Urinary bladder (tissue), 4 donors: Measurements from ENCODE around the gene TLK1. TPM values are rescaled to one million over a fixed set of nuclear protein-coding genes. Genes with fewer than 3 reads are reported as not detected.

ENCODE experiments used
- DNase-seq: peaks from one replicate; pipeline ENCODE4 v3.0.0-alpha.2; 2015; ENCODE audit errors: extremely low spot score
- H3K27ac ChIP-seq: one replicate; pipeline ENCODE4 v1.5.1; 2013; ENCODE audit warnings: low read depth, mild to moderate bottlenecking, moderate library complexity
- H3K36me3 ChIP-seq: one replicate; pipeline ENCODE4 v1.6.1; 2013; ENCODE audit warnings: mild to moderate bottlenecking, moderate library complexity; ENCODE audit not compliant: insufficient read depth
- H3K4me1 ChIP-seq: one replicate; pipeline ENCODE4 v1.6.1; 2013; ENCODE audit warnings: mild to moderate bottlenecking, moderate library complexity; ENCODE audit not compliant: insufficient read depth
- H3K4me3 ChIP-seq: one replicate; pipeline ENCODE4 v1.5.1; 2013; ENCODE audit warnings: low read depth, low read length
- WGBS: extraction: QIAGEN DNeasy Blood & Tissue Kit; methylation state at CpG from one replicate; pipeline ENCODE4 v1.1.7; 2013; 5-methylcytosine and 5-hydroxymethylcytosine counted together
- polyA plus RNA-seq: library from polyadenylated mRNA; stranded (reverse); fragments of 200-250 nt; gene quantifications from one replicate; pipeline ENCODE4 v1.2.3, GENCODE V29; 2013
- total RNA-seq: library from RNA; depleted of rRNA; stranded (reverse); fragments of >200 nt; gene quantifications from one replicate; pipeline ENCODE4 v1.2.3, GENCODE V29; 2014
- donor health status: healthy with polysubstance abuse.
- donor health status: healthy.

The TLK1 gene
- total and polyA plus RNA-seq, 2 donors, result 23.3 to 50.9 TPM

DNA sequence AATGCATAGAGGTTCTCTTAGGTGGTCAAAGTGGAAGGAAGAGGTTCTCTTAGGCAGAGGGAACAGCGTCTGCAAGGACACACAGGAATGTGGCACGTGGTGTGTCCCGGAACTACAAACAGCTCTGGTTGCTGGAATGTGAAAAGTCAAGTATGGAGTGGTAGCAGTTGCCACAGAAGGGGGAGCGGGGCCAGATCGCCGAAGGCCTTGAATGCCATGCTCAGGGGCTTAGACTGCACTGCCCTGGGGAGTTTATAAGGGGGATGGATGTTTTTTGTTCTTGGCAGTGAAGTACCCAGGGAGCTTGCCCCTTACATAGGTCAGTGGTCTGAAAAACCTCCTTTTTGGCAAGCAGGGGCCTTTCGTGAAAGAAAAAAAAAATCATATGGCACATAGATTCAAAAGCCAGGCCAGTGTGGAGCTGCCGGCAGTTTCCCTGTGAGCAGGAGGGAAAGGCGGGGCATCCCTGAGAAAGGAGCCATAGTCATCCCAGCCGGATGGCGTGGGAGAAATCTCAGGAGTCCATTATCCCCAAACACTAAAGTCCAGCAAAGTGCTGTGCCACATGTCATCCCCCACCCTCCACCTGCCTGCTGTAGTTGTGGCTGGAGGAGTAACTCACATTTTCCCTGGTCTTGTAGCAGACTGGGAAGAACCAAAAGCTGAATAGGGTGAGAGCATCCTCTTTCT, 186.2 kb downstream of the TLK1 start:
- H3K27ac ChIP-seq, result no peak overlapping the region
- 76% methylated on average over 11 of the region's 11 CpGs for WGBS
- DNase-seq, result no peak

DNA sequence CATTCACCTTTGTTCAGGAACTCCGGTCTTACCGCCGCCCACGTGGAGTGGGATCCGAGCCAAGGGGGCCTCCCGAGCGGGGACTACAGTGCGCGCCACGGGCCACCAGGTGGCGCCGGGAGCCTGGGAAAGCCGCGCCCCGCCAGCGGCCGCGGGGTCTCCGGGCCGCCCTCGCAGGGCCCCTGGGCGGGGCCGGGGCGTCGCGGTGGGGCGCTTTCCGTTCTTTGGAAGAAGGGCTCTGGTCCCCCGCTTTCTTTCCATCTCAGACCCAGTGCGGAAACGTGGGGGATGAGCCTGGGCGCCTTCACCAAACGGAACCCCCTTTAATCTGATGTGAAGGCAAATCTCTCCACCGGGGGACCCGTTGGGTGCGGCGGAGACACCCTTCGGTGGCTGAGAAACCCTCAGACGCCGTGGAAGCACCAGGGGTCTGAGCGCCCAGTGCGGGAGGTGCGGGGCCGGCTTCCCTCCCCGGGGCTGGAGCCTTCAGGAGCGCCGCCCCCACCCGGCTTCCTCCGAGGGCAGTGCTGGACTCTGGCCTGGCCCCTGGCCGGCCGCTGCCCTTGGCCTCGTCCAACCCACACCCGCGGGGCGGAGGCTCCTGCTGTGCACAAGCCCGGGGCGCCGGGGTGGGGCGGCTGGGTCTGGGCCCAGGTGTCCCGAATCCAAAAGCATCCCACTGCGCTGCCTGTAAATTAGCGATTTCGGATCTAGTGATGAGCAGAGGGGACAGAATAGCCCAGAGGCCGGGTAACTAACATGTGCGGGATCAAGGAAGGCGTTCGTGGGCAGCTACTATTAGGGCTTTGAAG, 187.0 kb downstream of the TLK1 start:
- Histone ChIP-seq H3K4me3 (peak overlapping the region; percentile 48), H3K36me3 (no peaks in the 10 kb centered on the region), H3K27ac (no peak overlapping the region), H3K4me1 (no peaks in the 10 kb centered on the region)
- DNase-seq, result peak; percentile 46
- 7% methylated on average over 67 of the region's 67 CpGs for WGBS

More for the DNA sequence above, 186.2 kb downstream of the TLK1 start:
- Histone ChIP-seq H3K4me3 (peak overlapping the region; percentile 48), H3K36me3 (no peaks in the 10 kb centered on the region), H3K4me1 (no peaks in the 10 kb centered on the region)

DNA sequence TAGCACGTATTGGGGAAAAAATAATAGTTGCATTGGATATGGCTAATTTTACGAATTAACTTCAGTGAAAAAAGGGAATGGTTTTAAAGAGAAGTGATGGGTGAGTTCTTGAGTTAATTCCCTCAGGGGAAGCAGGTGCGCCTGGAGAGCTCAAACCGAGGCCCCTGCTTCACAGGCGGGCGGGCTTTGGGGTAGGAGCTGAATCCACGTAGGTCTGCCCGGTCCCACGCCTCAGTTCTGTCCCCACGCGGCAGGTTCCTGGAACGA, 187.5 kb downstream of the TLK1 start:
- Histone ChIP-seq H3K4me1 (no peaks in the 10 kb centered on the region), H3K27ac (no peak overlapping the region), H3K36me3 (no peaks in the 10 kb centered on the region), H3K4me3 (peak overlapping the region; percentile 48)
- 8% methylated on average over 12 of the region's 12 CpGs for WGBS
- no peak for DNase-seq

DNA sequence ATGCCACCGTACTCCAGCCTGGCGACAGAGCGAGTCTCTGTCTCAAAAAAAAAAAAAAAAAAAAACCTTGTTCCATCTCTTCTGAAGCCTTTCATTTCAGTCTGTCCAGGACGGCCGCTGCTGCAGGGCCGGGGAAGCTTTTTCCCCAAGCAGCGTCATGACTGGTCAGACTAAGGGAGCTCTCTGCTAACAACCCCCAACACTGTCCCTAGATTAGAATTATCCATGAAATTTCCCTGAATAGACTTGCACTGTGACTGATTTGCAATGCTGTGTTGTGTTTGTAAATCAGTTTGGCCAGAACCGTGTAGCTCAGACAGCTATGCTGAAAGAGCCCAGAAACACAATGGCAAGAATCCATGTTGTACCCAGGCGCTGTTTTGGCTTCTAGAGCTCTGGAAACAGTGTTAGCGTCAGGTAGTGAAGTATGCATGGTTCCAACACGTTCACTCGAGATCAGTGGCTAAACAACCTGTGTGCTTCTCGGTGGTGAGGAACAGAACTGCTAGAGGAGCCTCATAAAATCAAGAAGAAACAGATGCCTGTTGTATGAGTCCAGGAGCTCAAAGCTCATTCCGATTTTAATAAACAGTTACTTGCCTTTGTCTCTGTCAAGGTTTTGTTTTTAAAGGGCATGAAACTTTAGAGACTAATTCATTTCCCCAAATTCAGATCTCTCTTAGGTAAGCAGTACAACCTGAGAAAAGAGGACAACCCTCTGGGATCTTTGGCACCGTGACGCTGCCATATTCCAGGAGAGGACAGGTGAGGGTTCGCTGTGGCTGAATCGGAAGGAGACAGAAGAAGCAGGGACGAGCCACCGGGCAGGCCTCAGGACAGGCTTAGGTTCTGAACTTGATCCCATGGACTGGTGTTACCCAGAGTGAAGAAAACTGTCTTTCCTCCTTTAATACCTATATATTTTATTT, 188.1 kb downstream of the TLK1 start:
- Histone ChIP-seq H3K36me3 (no peaks in the 10 kb centered on the region), H3K4me1 (no peaks in the 10 kb centered on the region), H3K27ac (no peak overlapping the region), H3K4me3 (no peak overlapping the region)
- no peak for DNase-seq
- 61% methylated on average over 20 of the region's 20 CpGs for WGBS

DNA sequence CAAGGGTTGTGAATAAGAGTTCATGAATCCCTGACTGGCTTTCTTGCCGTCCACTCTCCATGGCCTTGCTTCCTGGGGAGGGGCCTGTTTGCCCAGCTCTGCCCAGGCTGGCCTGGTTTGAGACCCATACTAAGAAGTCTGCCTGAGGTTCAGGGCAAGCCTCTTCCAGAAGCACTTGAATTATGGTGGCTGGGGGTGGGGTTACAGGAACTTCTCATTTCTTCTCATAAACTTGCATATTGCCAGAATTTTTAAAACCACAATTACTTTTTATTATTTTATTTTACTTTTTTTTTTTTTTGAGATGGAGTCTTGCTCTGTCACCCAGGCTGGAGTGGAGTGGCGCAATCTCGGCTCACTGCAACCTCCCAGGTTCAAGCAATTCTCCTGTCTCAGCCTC, 189.6 kb downstream of the TLK1 start:
- WGBS, result 87% methylated on average over 3 of the region's 3 CpGs

DNA sequence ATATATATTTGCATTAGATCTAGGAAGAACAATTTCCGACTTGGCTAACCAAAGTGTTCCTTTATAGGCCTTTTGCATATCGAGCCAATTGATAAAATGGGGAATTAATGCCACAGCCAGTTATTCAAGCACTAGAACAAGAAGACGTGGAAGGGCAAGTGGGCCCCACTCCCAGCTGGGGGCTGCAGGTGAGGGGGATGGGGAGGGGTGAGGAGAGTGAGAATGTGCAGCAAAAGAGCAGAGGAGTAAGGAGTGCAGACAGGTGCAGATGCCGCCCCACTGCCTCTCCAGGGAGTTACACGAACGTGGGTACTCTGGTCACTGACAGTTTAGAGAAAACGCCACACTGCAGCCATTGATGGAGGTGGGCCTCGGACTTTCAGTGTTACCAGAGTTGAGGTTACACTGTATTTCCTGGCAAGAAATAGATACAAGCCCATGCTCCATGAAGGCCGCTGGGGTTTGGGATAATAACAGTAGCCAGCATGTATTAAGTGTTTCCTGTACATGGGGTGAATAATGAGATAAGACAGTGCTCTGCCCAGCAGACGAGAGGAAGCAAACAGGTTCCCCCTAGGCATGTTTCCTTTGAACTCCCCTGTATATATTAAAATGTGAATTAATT, 190.7 kb downstream of the TLK1 start:
- no peaks in the 10 kb centered on the region for H3K36me3 ChIP-seq
- DNase-seq, result no peak
- H3K27ac ChIP-seq, result no peak overlapping the region
- WGBS, result 61% methylated on average over 10 of the region's 10 CpGs
- no peak overlapping the region for H3K4me3 ChIP-seq
- H3K4me1 ChIP-seq, result no peaks in the 10 kb centered on the region

More for the DNA sequence above, 189.6 kb downstream of the TLK1 start:
- H3K4me3 ChIP-seq, result no peak overlapping the region
- no peak for DNase-seq
- H3K4me1 ChIP-seq, result no peaks in the 10 kb centered on the region
- no peak overlapping the region for H3K27ac ChIP-seq
- H3K36me3 ChIP-seq, result no peaks in the 10 kb centered on the region

DNA sequence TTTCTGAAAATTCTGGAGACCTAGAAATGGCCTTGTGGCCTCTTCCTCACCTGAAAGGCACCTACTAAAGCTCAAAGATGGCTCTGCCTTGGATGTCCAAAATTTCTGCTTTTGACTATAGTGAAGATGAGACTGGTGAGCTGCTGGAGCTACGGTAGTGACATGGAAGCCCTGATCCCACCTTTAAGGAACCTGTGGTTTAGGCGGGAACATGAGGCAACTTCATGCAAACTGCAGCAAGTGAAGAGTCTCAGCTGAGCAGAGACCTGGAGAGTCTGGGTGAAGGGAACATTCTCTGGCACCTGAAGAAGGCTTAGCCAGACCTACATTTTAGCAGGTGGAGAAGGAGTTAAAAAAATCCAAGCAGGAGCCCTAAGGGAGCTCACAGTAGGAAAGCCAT, 191.7 kb downstream of the TLK1 start:
- H3K27ac ChIP-seq, result no peak overlapping the region
- no peak overlapping the region for H3K4me3 ChIP-seq
- 83% methylated on average over 2 of the region's 2 CpGs for WGBS
- no peak for DNase-seq
- no peaks in the 10 kb centered on the region for H3K36me3 ChIP-seq
- no peaks in the 10 kb centered on the region for H3K4me1 ChIP-seq

DNA sequence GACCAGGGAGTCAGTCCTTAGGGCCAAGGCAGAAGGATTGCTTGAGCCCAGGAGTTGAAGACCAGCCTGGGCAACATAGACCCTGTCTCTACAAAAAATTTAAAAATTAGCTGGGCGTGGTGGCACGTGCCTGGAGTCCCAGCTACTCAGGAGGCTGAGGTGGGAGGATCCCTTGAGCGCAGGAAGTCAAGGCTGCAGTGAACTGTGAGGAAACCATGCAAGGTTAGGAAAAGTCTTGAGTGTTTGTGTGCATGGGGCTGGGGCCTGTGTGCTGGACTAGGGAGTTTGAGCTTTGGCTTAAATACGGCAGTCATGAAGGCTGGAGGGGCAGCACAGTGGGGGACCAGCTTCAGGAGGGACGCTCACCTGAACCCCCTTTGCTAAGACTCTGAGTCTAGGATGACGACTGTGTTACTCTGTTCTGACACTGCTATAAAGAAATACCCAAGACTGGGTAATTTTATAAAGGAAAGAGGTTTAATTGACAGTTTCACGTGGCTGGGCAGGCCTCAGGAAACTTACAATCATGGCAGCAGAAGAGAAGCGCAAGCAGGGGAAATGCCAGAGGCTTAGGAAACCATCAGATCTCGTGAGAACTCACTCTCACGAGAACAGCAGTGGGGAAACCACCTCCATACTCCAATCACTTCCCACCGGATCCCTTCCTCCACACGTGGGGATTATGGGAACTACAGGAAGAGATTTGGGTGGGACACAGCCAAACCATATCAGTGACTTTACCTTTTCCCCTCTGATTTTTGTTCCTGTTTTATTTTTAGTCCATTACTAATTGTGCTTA, 192.3 kb downstream of the TLK1 start:
- no peaks in the 10 kb centered on the region for H3K4me1 ChIP-seq
- DNase-seq, result no peak
- no peak overlapping the region for H3K27ac ChIP-seq
- no peak overlapping the region for H3K4me3 ChIP-seq
- H3K36me3 ChIP-seq, result no peaks in the 10 kb centered on the region
- WGBS, result 74% methylated on average over 12 of the region's 12 CpGs

DNA sequence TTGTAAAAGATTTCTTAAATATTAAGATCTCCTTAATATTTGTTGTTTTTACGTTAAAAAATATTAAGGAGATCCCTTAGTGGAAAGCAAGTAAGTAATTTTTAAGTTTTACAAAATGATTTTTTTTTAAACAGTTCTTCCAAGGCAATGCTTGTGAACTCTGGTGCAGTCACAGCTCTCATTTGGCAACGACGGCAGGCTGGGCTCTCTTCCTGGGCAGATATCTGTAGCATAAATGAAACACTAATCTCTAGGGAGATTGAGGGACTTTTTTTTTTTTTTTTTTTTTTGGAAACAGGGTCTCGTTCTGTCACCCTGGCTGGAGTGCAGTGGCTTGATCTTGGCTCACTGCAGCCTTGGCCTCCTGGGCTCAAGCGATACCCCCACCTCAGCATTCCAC, 193.1 kb downstream of the TLK1 start:
- no peak overlapping the region for H3K27ac ChIP-seq
- no peak for DNase-seq
- 57% methylated on average over 5 of the region's 5 CpGs for WGBS
- H3K4me1 ChIP-seq, result no peaks in the 10 kb centered on the region
- no peaks in the 10 kb centered on the region for H3K36me3 ChIP-seq
- no peak overlapping the region for H3K4me3 ChIP-seq

DNA sequence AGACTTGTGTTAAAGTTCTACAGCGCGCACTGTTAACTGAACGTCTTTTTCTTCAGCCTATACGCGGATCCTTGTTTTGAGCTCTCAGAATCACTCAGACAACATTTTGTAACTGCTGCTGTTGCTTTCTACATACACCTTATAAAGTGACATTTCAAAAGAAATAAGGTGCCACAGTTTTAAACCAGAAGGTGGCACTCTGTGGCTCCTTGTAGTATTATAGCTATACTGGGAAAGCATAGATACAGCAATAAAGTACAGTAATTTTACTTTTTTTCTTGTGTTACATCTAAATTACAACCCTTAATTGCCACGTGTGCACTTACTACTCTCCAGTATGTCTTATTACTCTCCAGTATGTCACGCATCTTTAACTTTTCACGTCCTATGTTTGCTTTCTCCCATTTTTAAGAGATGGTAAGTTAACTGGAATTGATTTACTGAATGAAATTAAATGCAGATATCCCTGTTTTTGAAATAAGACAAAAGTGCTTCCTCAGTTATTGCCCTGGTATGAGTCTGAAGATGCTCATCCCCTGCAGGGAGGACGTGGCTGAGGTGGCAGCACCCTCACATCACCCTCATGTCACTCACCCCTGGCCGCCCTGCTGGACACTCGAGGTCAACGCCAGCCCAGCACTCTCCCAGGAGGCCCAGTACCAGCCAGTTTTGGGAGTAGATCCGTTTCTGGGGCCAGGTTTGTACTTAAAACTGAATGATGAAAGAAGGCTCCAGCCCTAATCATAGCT, 193.9 kb downstream of the TLK1 start:
- 81% methylated on average over 13 of the region's 13 CpGs for WGBS
- no peaks in the 10 kb centered on the region for H3K4me1 ChIP-seq
- H3K4me3 ChIP-seq, result no peak overlapping the region
- no peak overlapping the region for H3K27ac ChIP-seq
- no peaks in the 10 kb centered on the region for H3K36me3 ChIP-seq
- DNase-seq, result no peak

DNA sequence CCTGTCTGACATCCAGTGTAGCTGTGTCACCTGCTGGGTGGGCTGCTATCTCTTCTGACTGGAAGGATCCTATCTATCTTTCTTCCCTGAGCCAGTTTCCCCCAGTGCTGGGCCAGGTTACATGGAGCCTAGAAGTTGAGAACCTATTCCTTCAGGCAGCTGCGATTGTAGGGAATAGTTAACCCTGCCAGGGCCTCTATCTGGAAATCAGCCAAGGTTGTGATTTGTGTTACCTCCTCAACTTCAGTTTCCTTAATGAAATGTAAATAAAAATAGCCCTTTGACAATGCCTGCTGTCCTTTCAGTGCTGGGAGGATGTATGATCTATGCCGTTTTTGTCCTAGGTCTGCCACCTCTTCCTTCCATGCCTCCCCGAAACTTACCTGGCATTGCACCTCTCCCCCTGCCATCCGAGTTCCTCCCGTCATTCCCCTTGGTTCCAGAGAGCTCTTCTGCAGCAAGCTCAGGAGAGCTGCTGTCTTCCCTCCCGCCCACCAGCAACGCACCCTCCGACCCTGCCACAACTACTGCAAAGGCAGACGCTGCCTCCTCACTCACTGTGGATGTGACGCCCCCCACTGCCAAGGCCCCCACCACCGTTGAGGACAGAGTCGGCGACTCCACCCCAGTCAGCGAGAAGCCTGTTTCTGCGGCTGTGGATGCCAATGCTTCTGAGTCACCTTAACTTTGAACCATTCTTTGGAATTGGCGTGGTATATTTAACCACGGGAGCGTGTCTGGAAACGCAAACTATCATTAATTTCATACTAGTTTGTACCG, 195.1 kb downstream of the TLK1 start:
- Histone ChIP-seq H3K4me1 (no peaks in the 10 kb centered on the region), H3K36me3 (no peaks in the 10 kb centered on the region), H3K4me3 (no peak overlapping the region), H3K27ac (no peak overlapping the region)
- WGBS, result 74% methylated on average over 20 of the region's 20 CpGs
- DNase-seq, result no peak

DNA sequence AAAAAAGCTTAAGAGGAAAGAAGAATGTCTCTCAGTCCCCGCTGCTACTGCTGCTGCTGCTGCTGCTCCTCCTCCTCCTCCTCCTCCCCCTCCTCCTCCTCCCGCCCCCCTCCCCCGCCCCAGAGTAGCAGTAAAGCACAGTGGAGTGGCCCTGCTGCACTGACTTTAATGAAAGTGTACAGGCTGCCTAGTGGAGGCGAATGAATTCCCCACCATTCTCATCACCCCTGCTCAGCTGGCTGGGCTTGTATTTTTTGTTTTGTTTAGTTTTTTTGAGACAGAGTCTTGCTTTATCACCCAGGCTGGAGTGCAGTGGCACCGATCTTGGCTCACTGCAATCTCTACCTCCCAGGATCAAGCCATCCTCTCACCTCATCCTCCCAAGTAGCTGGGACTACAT, 197.3 kb downstream of the TLK1 start:
- WGBS, result 80% methylated on average over 5 of the region's 5 CpGs
- Histone ChIP-seq H3K4me3 (no peak overlapping the region), H3K4me1 (no peaks in the 10 kb centered on the region), H3K36me3 (no peaks in the 10 kb centered on the region), H3K27ac (no peak overlapping the region)
- no peak for DNase-seq
